Panc1 (cell line): ENCODE data around the gene PFKFB4. TPM values are rescaled to one million over a fixed set of nuclear protein-coding genes. Genes with fewer than 3 reads are reported as not detected.

Source experiments
- ATAC-seq: fragments of 200-7000 bp; cut with Tn5 transposase; 2 replicates; pipeline ENCODE4 v1.9.1; 2020; ENCODE audit warnings: mild to moderate bottlenecking, moderate library complexity
- BruUV-seq: library from RNA; stranded (reverse); fragments of 400-500 nt; replicated peaks from 2 replicates; lab custom pipeline; 2021; lab: Mats Ljungman, UMichigan
- CTCF ChIA-PET: fragments of 300-600 bp; sonication (Branson Sonifier 250); formaldehyde crosslinking; loops from one replicate; lab custom pipeline; 2022; ENCODE audit warnings: antibody characterized with exemption; lab: Charles Lee
- POLR2A ChIA-PET: fragments of 300-600 bp; sonication (Branson Sonifier 250); formaldehyde crosslinking; loops from one replicate; lab custom pipeline; 2022; ENCODE audit warnings: antibody characterized with exemption; lab: Charles Lee
- DNase-seq: peaks from one replicate; pipeline ENCODE4 v3.0.0-alpha.2; 2010; ENCODE audit warnings: low read depth, low spot score
- H3K27ac ChIP-seq: 2 replicates; pipeline ENCODE4 v1.5.1; 2011; ENCODE audit warnings: mild to moderate bottlenecking, low read length, inconsistent platforms
- H3K27me3 ChIP-seq: fragments of 200-500 bp; sonication (Bioruptor generic); 2 replicates; pipeline ENCODE4 v1.6.0; 2014; ENCODE audit warnings: low read length, inconsistent platforms; ENCODE audit not compliant: control insufficient read depth, insufficient read depth
- H3K36me3 ChIP-seq: fragments of 200-500 bp; sonication (Bioruptor generic); 2 replicates; pipeline ENCODE4 v1.5.1; 2014; ENCODE audit warnings: inconsistent platforms, mild to moderate bottlenecking, low read length, moderate library complexity; ENCODE audit not compliant: control insufficient read depth, insufficient read depth
- H3K4me1 ChIP-seq: 2 replicates; pipeline ENCODE4 v1.5.1; 2011; ENCODE audit warnings: inconsistent platforms, mild to moderate bottlenecking, low read length, moderate library complexity; ENCODE audit not compliant: control insufficient read depth, insufficient read depth
- H3K4me3 ChIP-seq, 2 experiments: 2 replicates each; pipeline ENCODE4 v1.5.1; 2011 to 2012; ENCODE audit warnings: low read depth in 2 of 2, low read length in 2 of 2, mild to moderate bottlenecking in 2 of 2, inconsistent platforms in 1 of 2, moderate library complexity in 1 of 2
- H3K9me3 ChIP-seq: fragments of 200-500 bp; sonication (Bioruptor generic); 2 replicates; pipeline ENCODE4 v1.5.1; 2014; ENCODE audit warnings: low read depth, mild to moderate bottlenecking, inconsistent platforms, low read length, moderate library complexity; ENCODE audit not compliant: control insufficient read depth, insufficient read depth
- CTCF ChIP-seq: fragments of 450-650 bp; IDR thresholded peaks from 2 replicates; pipeline ENCODE4 v1.5.1; 2017; ENCODE audit warnings: mild to moderate bottlenecking
- POLR2AphosphoS5 ChIP-seq: IDR thresholded peaks from 2 replicates; pipeline ENCODE4 v1.6.1; 2012; ENCODE audit warnings: mild to moderate bottlenecking, low read depth, low read length, moderate library complexity
- SIN3A ChIP-seq: IDR thresholded peaks from 2 replicates; pipeline ENCODE4 v1.6.1; 2012; ENCODE audit warnings: low read depth, mild to moderate bottlenecking, low read length, moderate library complexity, borderline replicate concordance; ENCODE audit not compliant: insufficient read depth
- TCF7L2 ChIP-seq: IDR thresholded peaks from 2 replicates; pipeline ENCODE4 v1.6.1; 2011; ENCODE audit warnings: mild to moderate bottlenecking, low read depth, low read length, inconsistent platforms
- in situ Hi-C: cut with HindIII; loops from 2 replicates; pipeline ENCODE4 v1.10.0; 2016; ENCODE audit warnings: low sequenced_read_pairs, low pct_unique_long_range_greater_than_20kb
- intact Hi-C: fragments of 100-400 bp; cut with micrococcal nuclease; formaldehyde crosslinking; loops from one replicate; pipeline ENCODE4 v1.10.0; 2022; ENCODE audit not compliant: unreplicated experiment
- total RNA-seq: library from RNA; stranded (reverse); gene quantifications from one replicate; pipeline ENCODE4 v1.2.1, GENCODE V29; 2021; ENCODE audit not compliant: unreplicated experiment
- TF ChIP-seq, protein P1 (sequence below), 2 experiments: IDR thresholded peaks; 2 replicates each; pipeline ENCODE4 v1.6.1; 2011 to 2012; ENCODE audit warnings: low read depth in 2 of 2, control low read depth in 1 of 2, low read length in 1 of 2, mild to moderate bottlenecking in 1 of 2, moderate library complexity in 1 of 2; ENCODE audit not compliant: insufficient read depth in 1 of 2

PFKFB4 gene
- total RNA-seq, 1 experiment from 2014 or later: 6.0 TPM

DNA sequence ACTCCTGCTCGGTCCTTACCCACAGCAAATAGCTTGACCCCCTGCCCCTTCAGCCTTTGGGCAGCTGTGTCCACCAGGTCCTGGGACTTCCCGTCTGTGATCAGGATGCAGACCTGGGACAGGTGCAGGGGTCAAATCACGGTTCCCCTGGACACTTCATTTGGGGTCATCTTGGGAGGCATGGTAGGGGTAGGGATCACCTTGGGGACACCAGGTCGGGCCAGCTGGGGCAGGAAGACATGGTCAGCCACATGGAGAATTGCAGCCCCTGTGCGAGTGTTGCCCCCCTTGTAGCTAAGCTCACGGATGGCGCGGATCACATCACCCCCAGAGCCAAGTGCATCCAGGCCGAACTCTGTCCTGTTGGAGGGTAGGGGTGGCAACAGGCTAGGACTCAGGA is 36.7 kb upstream of the PFKFB4 start:
- H3K36me3 ChIP-seq: no peaks in the 10 kb centered on the region
- DNase-seq: no peak
- no peak for TF ChIP-seq CTCF
- no peak for TF ChIP-seq TCF7L2
- TF ChIP-seq, protein P1, sequence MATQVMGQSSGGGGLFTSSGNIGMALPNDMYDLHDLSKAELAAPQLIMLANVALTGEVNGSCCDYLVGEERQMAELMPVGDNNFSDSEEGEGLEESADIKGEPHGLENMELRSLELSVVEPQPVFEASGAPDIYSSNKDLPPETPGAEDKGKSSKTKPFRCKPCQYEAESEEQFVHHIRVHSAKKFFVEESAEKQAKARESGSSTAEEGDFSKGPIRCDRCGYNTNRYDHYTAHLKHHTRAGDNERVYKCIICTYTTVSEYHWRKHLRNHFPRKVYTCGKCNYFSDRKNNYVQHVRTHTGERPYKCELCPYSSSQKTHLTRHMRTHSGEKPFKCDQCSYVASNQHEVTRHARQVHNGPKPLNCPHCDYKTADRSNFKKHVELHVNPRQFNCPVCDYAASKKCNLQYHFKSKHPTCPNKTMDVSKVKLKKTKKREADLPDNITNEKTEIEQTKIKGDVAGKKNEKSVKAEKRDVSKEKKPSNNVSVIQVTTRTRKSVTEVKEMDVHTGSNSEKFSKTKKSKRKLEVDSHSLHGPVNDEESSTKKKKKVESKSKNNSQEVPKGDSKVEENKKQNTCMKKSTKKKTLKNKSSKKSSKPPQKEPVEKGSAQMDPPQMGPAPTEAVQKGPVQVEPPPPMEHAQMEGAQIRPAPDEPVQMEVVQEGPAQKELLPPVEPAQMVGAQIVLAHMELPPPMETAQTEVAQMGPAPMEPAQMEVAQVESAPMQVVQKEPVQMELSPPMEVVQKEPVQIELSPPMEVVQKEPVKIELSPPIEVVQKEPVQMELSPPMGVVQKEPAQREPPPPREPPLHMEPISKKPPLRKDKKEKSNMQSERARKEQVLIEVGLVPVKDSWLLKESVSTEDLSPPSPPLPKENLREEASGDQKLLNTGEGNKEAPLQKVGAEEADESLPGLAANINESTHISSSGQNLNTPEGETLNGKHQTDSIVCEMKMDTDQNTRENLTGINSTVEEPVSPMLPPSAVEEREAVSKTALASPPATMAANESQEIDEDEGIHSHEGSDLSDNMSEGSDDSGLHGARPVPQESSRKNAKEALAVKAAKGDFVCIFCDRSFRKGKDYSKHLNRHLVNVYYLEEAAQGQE (IDR thresholded peaks at IDR 0.05; ENCODE audit: insufficient read depth in 1 of 2, low read depth in 2 of 2, low read length in 1 of 2): no peak
- no peak for TF ChIP-seq SIN3A
- TF ChIP-seq POLR2AphosphoS5: no peak
- in situ Hi-C loops: no loop called here
- peaks cover 24% of the 10 kb centered on the region for H3K4me1 ChIP-seq
- ATAC-seq: no peak
- H3K27me3 ChIP-seq: no peaks in the 10 kb centered on the region
- POLR2A ChIA-PET: interaction anchor here (0.7 kb wide), 1 partner anchor 15 kb away, joined by 7 read pairs; no protein-coding TSS in a partner anchor
- intact Hi-C loops: no loop called here
- BruUV-seq: no TSS peak
- H3K4me3 ChIP-seq: no peak overlapping the region
- no peaks in the 10 kb centered on the region for H3K9me3 ChIP-seq
- no peak overlapping the region for H3K27ac ChIP-seq
- CTCF ChIA-PET: no interaction called here

- no peak for ATAC-seq
- POLR2A ChIA-PET: no interaction called here
- TF ChIP-seq, protein P1 (IDR thresholded peaks at IDR 0.05; ENCODE audit: insufficient read depth in 1 of 2, low read depth in 2 of 2, low read length in 1 of 2): no peak
- TF ChIP-seq TCF7L2: no peak
- no peak for TF ChIP-seq SIN3A
- BruUV-seq: TSS peak; percentile 50
- CTCF ChIA-PET: no interaction called here
- peaks cover 17% of the 10 kb centered on the region for H3K4me1 ChIP-seq
- no peak overlapping the region for H3K27ac ChIP-seq
- in situ Hi-C loops (no loop called here), intact Hi-C loops (no loop called here)
- no peaks in the 10 kb centered on the region for H3K27me3 ChIP-seq
- no peaks in the 10 kb centered on the region for H3K36me3 ChIP-seq
- no peaks in the 10 kb centered on the region for H3K9me3 ChIP-seq
- H3K4me3 ChIP-seq: no peak overlapping the region
- no peak for DNase-seq
Observed at GRCh38 chr3:48592519-48593087, 36.0 kb upstream of the PFKFB4 start.
